ENCODE data around the gene VPS13A.
A peak's percentile ranks its signal among the peaks of the same experiment; 100 is the strongest.

The VPS13A gene

DNA sequence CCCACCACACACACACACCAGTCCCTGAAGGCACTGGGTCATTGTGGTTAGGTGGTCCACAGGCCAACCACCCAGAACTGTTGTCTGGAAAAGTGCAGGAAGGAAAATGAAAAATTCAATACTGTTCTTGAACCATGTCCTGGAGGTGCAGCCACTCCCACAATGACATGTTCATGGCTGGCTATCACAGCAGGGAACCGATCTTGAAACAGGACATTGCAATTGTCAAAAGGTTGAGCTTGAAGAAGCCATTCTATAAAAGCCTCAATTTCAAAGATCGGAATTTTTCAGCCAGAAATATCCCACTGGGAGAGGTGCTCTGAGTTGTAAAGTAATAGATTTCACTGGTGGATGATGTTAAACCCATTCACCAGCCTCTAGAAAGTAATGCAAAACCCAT lies 252.6 kb downstream of the VPS13A start:
- TF ChIP-seq CTCF (IDR thresholded peaks at IDR 0.05; ENCODE audit: extremely low read depth, insufficient read depth, missing control alignments): no peak
- in situ Hi-C loops (cut with MboI; ENCODE audit: low pct_unique_long_range_greater_than_20kb, low sequenced_read_pairs, unreplicated experiment): no loop called here
- no peak for DNase-seq (ENCODE audit: low spot score)

- DNase-seq (ENCODE audit: low spot score): no peak
- in situ Hi-C loops (cut with MboI; ENCODE audit: low pct_unique_long_range_greater_than_20kb, low sequenced_read_pairs, unreplicated experiment): no loop called here
- no peak for TF ChIP-seq CTCF (IDR thresholded peaks at IDR 0.05; ENCODE audit: extremely low read depth, insufficient read depth, missing control alignments)
Measured at GRCh38 chr9:77432053-77432452, 254.7 kb downstream of the VPS13A start.

- TF ChIP-seq CTCF (IDR thresholded peaks at IDR 0.05; ENCODE audit: extremely low read depth, insufficient read depth, missing control alignments): peak; percentile 91
- in situ Hi-C loops (cut with MboI; ENCODE audit: low pct_unique_long_range_greater_than_20kb, low sequenced_read_pairs, unreplicated experiment): no loop called here
- DNase-seq (ENCODE audit: low spot score): peak; percentile 80
Measured at GRCh38 chr9:77433675-77434445, 256.5 kb downstream of the VPS13A start.

DNA sequence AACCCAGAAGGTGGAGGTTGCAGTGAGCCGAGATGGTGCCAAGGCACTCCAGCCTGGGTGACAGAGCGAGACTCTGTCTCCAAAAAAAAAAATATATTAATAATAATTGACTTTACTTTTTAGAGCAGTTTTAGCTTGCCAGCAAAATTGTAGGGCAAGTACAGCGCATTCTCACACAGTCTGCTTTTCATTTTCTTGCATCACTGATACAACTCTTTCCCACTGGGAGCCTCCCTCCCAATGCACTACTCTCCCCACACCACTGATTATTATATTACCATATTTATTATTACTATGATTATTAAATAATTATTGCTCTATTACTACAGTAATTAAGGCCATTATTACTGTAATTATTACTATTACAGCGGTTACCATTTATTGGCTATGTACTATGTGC lies 257.9 kb downstream of the VPS13A start:
- TF ChIP-seq CTCF (IDR thresholded peaks at IDR 0.05; ENCODE audit: extremely low read depth, insufficient read depth, missing control alignments): no peak
- DNase-seq (ENCODE audit: low spot score): no peak
- in situ Hi-C loops (cut with MboI; ENCODE audit: low pct_unique_long_range_greater_than_20kb, low sequenced_read_pairs, unreplicated experiment): no loop called here

DNA sequence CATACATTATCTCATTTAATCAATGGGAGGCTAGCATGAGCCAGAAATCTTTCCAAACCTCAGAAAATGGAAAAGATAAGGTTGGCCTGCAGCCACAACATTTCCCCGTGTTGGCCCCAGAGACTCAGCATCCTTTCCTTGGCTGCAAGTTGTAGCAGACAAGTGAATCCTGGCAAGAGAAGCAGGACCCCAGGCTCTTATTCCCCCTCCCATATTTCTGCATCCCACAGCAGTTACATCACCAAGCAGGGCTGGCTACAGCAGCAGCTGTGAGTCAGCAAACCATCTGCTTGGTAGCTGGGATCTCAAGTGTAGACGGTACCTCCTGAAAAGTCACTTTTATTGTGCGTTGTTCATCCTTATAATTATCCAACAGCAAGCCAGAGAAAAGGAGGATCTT lies 258.4 kb downstream of the VPS13A start:
- TF ChIP-seq CTCF (IDR thresholded peaks at IDR 0.05; ENCODE audit: extremely low read depth, insufficient read depth, missing control alignments): no peak
- in situ Hi-C loops (cut with MboI; ENCODE audit: low pct_unique_long_range_greater_than_20kb, low sequenced_read_pairs, unreplicated experiment): no loop called here
- no peak for DNase-seq (ENCODE audit: low spot score)

- in situ Hi-C loops (cut with MboI; ENCODE audit: low pct_unique_long_range_greater_than_20kb, low sequenced_read_pairs, unreplicated experiment): no loop called here
- no peak for TF ChIP-seq CTCF (IDR thresholded peaks at IDR 0.05; ENCODE audit: extremely low read depth, insufficient read depth, missing control alignments)
- DNase-seq (ENCODE audit: low spot score): no peak
Measured at GRCh38 chr9:77438653-77439052, 261.3 kb downstream of the VPS13A start.
